ENCODE results near the gene IRS2. TPM values are rescaled to one million over a fixed set of nuclear protein-coding genes. Genes with fewer than 3 reads are reported as not detected.

The IRS2 gene
- total and polyA plus RNA-seq, 4 donors, result 6.8 to 27.1 (median 15.4) TPM

DNA sequence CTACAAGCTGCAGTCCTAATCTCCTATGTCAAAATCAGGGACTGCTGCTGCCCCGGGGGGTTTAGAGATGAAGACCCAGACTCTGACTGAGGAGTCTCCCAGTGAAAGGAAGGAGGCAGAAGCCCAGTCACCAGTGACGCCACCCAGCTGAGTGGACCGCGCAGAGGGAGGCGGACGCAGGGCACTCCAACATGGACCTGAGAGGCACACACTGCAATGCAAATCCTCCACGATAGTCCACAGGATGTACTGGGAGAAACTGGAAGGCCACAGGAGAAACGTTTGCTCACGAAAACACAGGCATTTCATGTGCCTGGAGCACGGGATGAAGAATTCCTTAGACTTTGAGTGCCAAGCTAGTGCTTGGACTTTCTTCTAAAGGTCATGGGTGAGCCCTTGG, 58.3 kb downstream of the IRS2 start:
- ATAC-seq (ENCODE audit: insufficient read depth, low FRiP score) (no peak), DNase-seq (no peak)
- peaks cover 0 to 12% (median 3%) of the 10 kb centered on the region in 5 donors for H3K4me1 ChIP-seq (ENCODE audit: control insufficient read depth in 5 of 5, insufficient read depth in 5 of 5, low read length in 5 of 5)
- peaks cover 0 to 7% (median 0%) of the 10 kb centered on the region in 4 donors for H3K9me3 ChIP-seq (ENCODE audit: control insufficient read depth in 4 of 4, insufficient read depth in 3 of 4, low read length in 3 of 4)
- 80 to 89% methylated on average over 10 of the region's 10 CpGs for WGBS, 2 donors
- no peak overlapping the region for H3K27ac ChIP-seq (ENCODE audit: low read depth in 1 of 2, low read length in 1 of 2)
- H3K9ac ChIP-seq (ENCODE audit: insufficient read depth in 1 of 2, low read length in 2 of 2), result no peak overlapping the region
- H3K27me3 ChIP-seq (ENCODE audit: control insufficient read depth in 3 of 3, insufficient read depth in 3 of 3, low read length in 2 of 3), result no peaks in the 10 kb centered on the region
- H3K4me3 ChIP-seq, result no peak overlapping the region
- TF ChIP-seq, protein P1, sequence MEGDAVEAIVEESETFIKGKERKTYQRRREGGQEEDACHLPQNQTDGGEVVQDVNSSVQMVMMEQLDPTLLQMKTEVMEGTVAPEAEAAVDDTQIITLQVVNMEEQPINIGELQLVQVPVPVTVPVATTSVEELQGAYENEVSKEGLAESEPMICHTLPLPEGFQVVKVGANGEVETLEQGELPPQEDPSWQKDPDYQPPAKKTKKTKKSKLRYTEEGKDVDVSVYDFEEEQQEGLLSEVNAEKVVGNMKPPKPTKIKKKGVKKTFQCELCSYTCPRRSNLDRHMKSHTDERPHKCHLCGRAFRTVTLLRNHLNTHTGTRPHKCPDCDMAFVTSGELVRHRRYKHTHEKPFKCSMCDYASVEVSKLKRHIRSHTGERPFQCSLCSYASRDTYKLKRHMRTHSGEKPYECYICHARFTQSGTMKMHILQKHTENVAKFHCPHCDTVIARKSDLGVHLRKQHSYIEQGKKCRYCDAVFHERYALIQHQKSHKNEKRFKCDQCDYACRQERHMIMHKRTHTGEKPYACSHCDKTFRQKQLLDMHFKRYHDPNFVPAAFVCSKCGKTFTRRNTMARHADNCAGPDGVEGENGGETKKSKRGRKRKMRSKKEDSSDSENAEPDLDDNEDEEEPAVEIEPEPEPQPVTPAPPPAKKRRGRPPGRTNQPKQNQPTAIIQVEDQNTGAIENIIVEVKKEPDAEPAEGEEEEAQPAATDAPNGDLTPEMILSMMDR (IDR thresholded peaks at IDR 0.05; ENCODE audit: control extremely low read depth, extremely low read depth), result no peak
- no peaks in the 10 kb centered on the region for H3K36me3 ChIP-seq (ENCODE audit: control insufficient read depth in 4 of 4, insufficient read depth in 4 of 4, low read length in 4 of 4)

- Histone ChIP-seq H3K9ac (ENCODE audit: insufficient read depth in 1 of 2, low read length in 2 of 2) (no peak overlapping the region), H3K36me3 (ENCODE audit: control insufficient read depth in 4 of 4, insufficient read depth in 4 of 4, low read length in 4 of 4) (no peaks in the 10 kb centered on the region), H3K4me3 (no peak overlapping the region), H3K27ac (ENCODE audit: low read depth in 1 of 2, low read length in 1 of 2) (no peak overlapping the region), H3K27me3 (ENCODE audit: control insufficient read depth in 3 of 3, insufficient read depth in 3 of 3, low read length in 2 of 3) (no peaks in the 10 kb centered on the region), H3K9me3 (ENCODE audit: control insufficient read depth in 4 of 4, insufficient read depth in 3 of 4, low read length in 3 of 4) (peaks cover 0 to 7% (median 0%) of the 10 kb centered on the region in 4 donors), H3K4me1 (ENCODE audit: control insufficient read depth in 5 of 5, insufficient read depth in 5 of 5, low read length in 5 of 5) (peaks cover 0 to 12% (median 3%) of the 10 kb centered on the region in 5 donors)
- no peak for DNase-seq
- ATAC-seq (ENCODE audit: insufficient read depth, low FRiP score), result no peak
- 88 to 94% methylated on average over 5 of the region's 5 CpGs for WGBS, 2 donors
- TF ChIP-seq, protein P1 (IDR thresholded peaks at IDR 0.05; ENCODE audit: control extremely low read depth, extremely low read depth), result no peak
These were observed 59.1 kb downstream of the IRS2 start for GRCh38 chr13:109727251-109727650.

GRCh38 chr13:109725995-109726637, 60.3 kb downstream of the IRS2 start:
- TF ChIP-seq, protein P1 (IDR thresholded peaks at IDR 0.05; ENCODE audit: control extremely low read depth, extremely low read depth), result no peak
- WGBS, 2 donors, result 89 to 94% methylated on average over 7 of the region's 7 CpGs
- Histone ChIP-seq H3K9ac (ENCODE audit: insufficient read depth in 1 of 2, low read length in 2 of 2) (no peak overlapping the region), H3K9me3 (ENCODE audit: control insufficient read depth in 4 of 4, insufficient read depth in 3 of 4, low read length in 3 of 4) (peaks cover 0 to 4% (median 0%) of the 10 kb centered on the region in 4 donors), H3K27ac (ENCODE audit: low read depth in 1 of 2, low read length in 1 of 2) (no peak overlapping the region), H3K4me3 (no peak overlapping the region), H3K36me3 (ENCODE audit: control insufficient read depth in 4 of 4, insufficient read depth in 4 of 4, low read length in 4 of 4) (no peaks in the 10 kb centered on the region), H3K27me3 (ENCODE audit: control insufficient read depth in 3 of 3, insufficient read depth in 3 of 3, low read length in 2 of 3) (no peaks in the 10 kb centered on the region), H3K4me1 (ENCODE audit: control insufficient read depth in 5 of 5, insufficient read depth in 5 of 5, low read length in 5 of 5) (peaks cover 0 to 12% (median 3%) of the 10 kb centered on the region in 5 donors)
- DNase-seq (no peak), ATAC-seq (ENCODE audit: insufficient read depth, low FRiP score) (no peak)

Data from lung (tissue), 12 donors.